Measurements from ENCODE around the gene BABAM1. TPM values are rescaled to one million over a fixed set of nuclear protein-coding genes. Genes with fewer than 3 reads are reported as not detected.

BABAM1 gene
- total and polyA plus RNA-seq, 10 of the 15 experiments (the other 5 are each of a cell fraction or from before 2014, with no cell fraction given): 11.9 to 154 (median 103) TPM

DNA sequence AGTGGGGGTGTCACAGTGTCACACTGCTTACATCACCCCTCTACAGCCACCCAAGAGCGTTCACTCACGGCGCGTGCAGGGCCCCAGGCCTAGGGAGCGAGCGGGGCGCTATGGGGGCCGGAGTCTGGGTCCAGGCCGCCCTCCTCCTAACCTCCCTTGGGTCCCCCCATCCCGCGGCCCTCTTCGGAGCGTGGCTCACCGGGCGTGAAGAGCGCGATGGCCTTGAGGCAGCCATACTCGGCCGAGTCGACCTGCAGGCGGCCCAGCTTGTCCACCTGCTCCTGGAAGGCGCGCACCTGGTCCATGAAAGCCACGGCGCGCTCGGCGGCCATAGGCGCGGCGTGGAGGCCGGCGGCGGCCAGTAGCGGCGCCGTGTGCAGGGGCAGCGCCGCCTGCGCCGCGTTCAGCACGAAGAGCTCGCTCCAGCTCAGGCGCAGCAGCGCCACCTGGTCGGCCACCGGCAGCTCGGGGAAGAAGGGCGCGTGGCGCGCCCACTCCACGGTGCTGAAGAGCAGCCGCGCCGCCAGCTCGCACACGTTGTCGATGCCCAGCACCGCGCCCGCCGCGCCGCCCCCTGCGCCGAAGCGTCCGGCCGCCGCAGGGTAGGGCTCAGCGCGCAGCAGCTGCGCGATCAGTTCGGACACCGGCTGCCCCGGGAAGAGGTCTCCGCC lies 31.8 kb upstream of the BABAM1 start (continued):
- TF ChIP-seq SUPT20H (IDR thresholded peaks at IDR 0.05; ENCODE audit: borderline replicate concordance, control insufficient read depth, low read depth, low read length): no peak
- TF ChIP-seq, protein P1, sequence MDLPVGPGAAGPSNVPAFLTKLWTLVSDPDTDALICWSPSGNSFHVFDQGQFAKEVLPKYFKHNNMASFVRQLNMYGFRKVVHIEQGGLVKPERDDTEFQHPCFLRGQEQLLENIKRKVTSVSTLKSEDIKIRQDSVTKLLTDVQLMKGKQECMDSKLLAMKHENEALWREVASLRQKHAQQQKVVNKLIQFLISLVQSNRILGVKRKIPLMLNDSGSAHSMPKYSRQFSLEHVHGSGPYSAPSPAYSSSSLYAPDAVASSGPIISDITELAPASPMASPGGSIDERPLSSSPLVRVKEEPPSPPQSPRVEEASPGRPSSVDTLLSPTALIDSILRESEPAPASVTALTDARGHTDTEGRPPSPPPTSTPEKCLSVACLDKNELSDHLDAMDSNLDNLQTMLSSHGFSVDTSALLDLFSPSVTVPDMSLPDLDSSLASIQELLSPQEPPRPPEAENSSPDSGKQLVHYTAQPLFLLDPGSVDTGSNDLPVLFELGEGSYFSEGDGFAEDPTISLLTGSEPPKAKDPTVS (IDR thresholded peaks at IDR 0.05; ENCODE audit: low read depth, low read length): no peak

DNA sequence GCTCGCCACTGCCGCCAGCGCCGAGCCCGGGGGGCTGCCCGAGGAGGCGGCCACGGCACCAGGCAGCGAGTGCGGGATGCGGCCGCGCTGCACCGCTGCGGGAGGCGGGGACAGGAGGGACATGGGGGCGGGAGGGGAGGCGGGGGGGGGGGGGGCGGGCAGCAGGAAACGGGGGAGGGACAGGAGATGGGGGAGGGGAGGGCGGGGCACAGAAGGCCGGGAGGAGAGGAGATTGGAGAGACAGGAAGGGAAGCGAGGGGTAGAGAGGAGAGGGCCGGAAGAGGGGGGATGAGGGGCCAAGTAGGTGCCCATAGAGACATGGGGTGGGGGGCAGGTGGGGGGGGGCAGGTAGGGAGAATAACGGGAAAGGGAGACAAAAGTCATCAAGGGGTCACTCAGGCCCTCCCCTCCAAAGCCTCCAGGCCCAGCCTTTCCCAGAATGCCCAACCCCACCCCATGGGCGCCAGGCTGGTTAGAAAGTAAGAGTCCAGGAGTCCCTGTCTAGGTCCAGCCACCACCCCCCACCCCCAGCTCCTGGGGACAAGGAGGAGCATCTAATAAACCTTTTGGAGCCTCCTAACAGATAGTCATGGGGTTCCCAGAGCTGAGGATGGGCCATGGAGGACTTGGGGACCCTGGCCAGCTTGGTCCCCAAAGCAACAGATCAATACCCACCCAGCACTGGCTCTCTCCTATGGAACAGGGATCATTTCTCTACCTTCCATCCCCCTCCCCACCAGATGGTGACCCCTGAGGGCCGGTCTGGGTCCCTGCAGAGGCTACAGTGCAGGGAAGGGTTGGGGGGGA lies 31.1 kb upstream of the BABAM1 start:
- ChIA-PET POLR2A (interaction anchor here (0.6 to 3.3 kb wide), 7 partner anchors 9 to 1119 kb away, joined by 3 to 31 read pairs (median 4); partner anchors contain the start of genes ANKLE1, MRPL34, NR2F6 and OCEL1), CTCF (interaction anchor here (0.6 to 3.9 kb wide), 15 partner anchors 7 to 520 kb away, joined by 3 to 24 read pairs (median 4); partner anchors contain the start of genes OCEL1 and USE1), RAD21 (ENCODE audit: unreplicated experiment) (interaction anchor here (0.7 to 3.1 kb wide), 7 partner anchors 10 to 169 kb away, joined by 4 to 21 read pairs (median 6); partner anchors contain the start of genes BABAM1, HAUS8, OCEL1 and USE1), SMC1A (ENCODE audit: uncharacterized antibody, unreplicated experiment) (interaction anchor here (0.7 to 1.7 kb wide), 5 partner anchors 9 to 164 kb away, joined by 3 to 5 read pairs (median 3); partner anchors contain the start of gene USE1)
- intact Hi-C loops (cut with micrococcal nuclease; ENCODE audit: unreplicated experiment) (loop anchor here (2.0 kb wide), 1 partner anchor 161 kb away; the partner anchor contains the start of genes HAUS8 and MYO9B), in situ Hi-C loops (cut with MboI) (no loop called here)
- peak overlapping the region; percentile 77; the same call in 1 of the 2 replicates for H3K9ac ChIP-seq (ENCODE audit: control insufficient read depth, insufficient read depth, low read length)
- H3K9me3 ChIP-seq (replicated peaks; ENCODE audit: control insufficient read depth, insufficient read depth, low read length): no peaks in the 10 kb centered on the region
- H3K79me2 ChIP-seq (ENCODE audit: control insufficient read depth, insufficient read depth, low read length): peaks cover 10% of the 10 kb centered on the region
- peaks cover 0 to 2% of the 10 kb centered on the region in 2 experiments; a peak in 1 of 4 replicates for H3K36me3 ChIP-seq (ENCODE audit: control insufficient read depth in 2 of 2, insufficient read depth in 2 of 2, low read length in 1 of 2)
- ATAC-seq (no peak), FAIRE-seq (no peak), DNase-seq (ENCODE audit: low read depth, low spot score) (no peak)
- H3K4me3 ChIP-seq: peak overlapping the region; percentile 89
- no TSS peak for BruUV-seq (replicated peaks)
- WGBS (ENCODE audit: insufficient coverage, insufficient replicate concordance, low lambda C conversion rate, missing lambda C conversion rate): 38% methylated on average over 5 of the region's 27 CpGs
- TF ChIP-seq USF2 (IDR thresholded peaks at IDR 0.05; ENCODE audit: borderline replicate concordance, low read depth, low read length) (no peak), EGR1 (IDR thresholded peaks at IDR 0.05; ENCODE audit: borderline replicate concordance in 1 of 2, low read depth in 2 of 2, low read length in 2 of 2) (peak in 1 of 2 experiments; percentile 0; a peak in 1 of 3 replicates), DPF2 (IDR thresholded peaks at IDR 0.05) (0 out of 2 replicates have a peak, but pooled peaks have one; percentile 16)
- no peaks in the 10 kb centered on the region for H3K27me3 ChIP-seq (replicated peaks in 1 of 2; ENCODE audit: control insufficient read depth in 2 of 2, insufficient read depth in 2 of 2, low read length in 1 of 2)
- peak overlapping the region; percentile 50; the same call in 1 of the 2 replicates for H3K27ac ChIP-seq (ENCODE audit: control insufficient read depth, insufficient read depth)
- H3K4me1 ChIP-seq (ENCODE audit: control insufficient read depth, insufficient read depth, low read length): 0 out of 2 replicates have a peak, but pooled peaks cover 4% of the 10 kb centered on the region
- no peaks in the 10 kb centered on the region for H4K20me1 ChIP-seq (ENCODE audit: control insufficient read depth, insufficient read depth)
- peak overlapping the region; percentile 98; the same call in 1 of the 2 replicates for H3K4me2 ChIP-seq (ENCODE audit: control insufficient read depth, insufficient read depth)
- H2AFZ ChIP-seq (ENCODE audit: control insufficient read depth, low read depth, low read length): peak overlapping the region; percentile 90

Measured in GM12878 (cell line).